ENCODE data around the gene SLC35F4.

GRCh38 chr14:57812741-57813140 is 53.2 kb downstream of the SLC35F4 start:
- TF ChIP-seq MXI1 (IDR thresholded peaks at IDR 0.05; ENCODE audit: borderline replicate concordance, low read depth, low read length) (no peak), RAD21 (IDR thresholded peaks at IDR 0.05; ENCODE audit: low read length) (no peak), CTCF (conservative IDR thresholded peaks at IDR 0.05; ENCODE audit: low read depth, low read length) (no peak), POLR2A (IDR thresholded peaks at IDR 0.05; ENCODE audit: low read depth, low read length) (no peak), CEBPB (IDR thresholded peaks at IDR 0.05; ENCODE audit: low read depth, low read length) (no peak), MAZ (IDR thresholded peaks at IDR 0.05; ENCODE audit: borderline replicate concordance, low read depth, low read length) (no peak), SMC3 (IDR thresholded peaks at IDR 0.05; ENCODE audit: low read depth, low read length) (no peak), RFX5 (IDR thresholded peaks at IDR 0.05; ENCODE audit: low read depth, low read length) (no peak), RCOR1 (IDR thresholded peaks at IDR 0.05; ENCODE audit: insufficient replicate concordance, low read length) (no peak), CHD1 (IDR thresholded peaks at IDR 0.05; ENCODE audit: low read depth, low read length) (no peak), BHLHE40 (IDR thresholded peaks at IDR 0.05; ENCODE audit: low read depth, low read length) (no peak), MAFK (IDR thresholded peaks at IDR 0.05; ENCODE audit: low read depth, low read length) (no peak), FOS (IDR thresholded peaks at IDR 0.05; ENCODE audit: low read depth, low read length) (no peak)
- TF ChIP-seq, protein P1, sequence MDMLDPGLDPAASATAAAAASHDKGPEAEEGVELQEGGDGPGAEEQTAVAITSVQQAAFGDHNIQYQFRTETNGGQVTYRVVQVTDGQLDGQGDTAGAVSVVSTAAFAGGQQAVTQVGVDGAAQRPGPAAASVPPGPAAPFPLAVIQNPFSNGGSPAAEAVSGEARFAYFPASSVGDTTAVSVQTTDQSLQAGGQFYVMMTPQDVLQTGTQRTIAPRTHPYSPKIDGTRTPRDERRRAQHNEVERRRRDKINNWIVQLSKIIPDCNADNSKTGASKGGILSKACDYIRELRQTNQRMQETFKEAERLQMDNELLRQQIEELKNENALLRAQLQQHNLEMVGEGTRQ (IDR thresholded peaks at IDR 0.05; ENCODE audit: low read depth, low read length): no peak
